K562 (cell line): Measurements from ENCODE around the gene DHPS. TPM values are rescaled to one million over a fixed set of nuclear protein-coding genes. Genes with fewer than 3 reads are reported as not detected.

Source experiments
- ATAC-seq: fragments of 200-7000 bp; cut with Tn5 transposase; 3 replicates; pipeline ENCODE4 v1.9.1; 2020; ENCODE audit warnings: moderate library complexity
- BruUV-seq: library from RNA; stranded (reverse); fragments of 400-500 nt; replicated peaks from 2 replicates; lab custom pipeline; 2021; lab: Mats Ljungman, UMichigan
- CTCF ChIA-PET: fragments of 300-600 bp; formaldehyde crosslinking; extraction: SDS; loops from one replicate; lab custom pipeline; 2021; ENCODE audit warnings: low intra/inter-chr PET ratio; lab: Yijun Ruan, JAX
- POLR2A ChIA-PET: fragments of 300-600, 350-650 bp; sonication (Branson Sonifier 250); formaldehyde crosslinking; extraction: SDS; loops from one replicate; lab custom pipeline; 2021; ENCODE audit warnings: antibody characterized with exemption, inconsistent platforms; lab: Yijun Ruan, JAX
- DNase-seq, 4 experiments: peaks; one replicate each; pipeline versions ENCODE4 v3.0.0 to v3.0.0-alpha.2; 2011 to 2018; ENCODE audit warnings: low spot score in 3 of 4, mixed read lengths in 3 of 4; ENCODE audit errors: extremely low read depth in 1 of 4
- FAIRE-seq: peaks from 2 replicates; lab custom pipeline; 2011; peaks lifted over from hg19 to GRCh38; lab: Jason Lieb, UNC
- H2AFZ ChIP-seq: 2 replicates; pipeline ENCODE4 v1.6.0; 2011; ENCODE audit warnings: low read depth, low read length, control low read depth, inconsistent platforms
- H3K27ac ChIP-seq: fragments of 200-600 bp; 3 replicates; pipeline ENCODE4 v1.8.0; 2011; ENCODE audit warnings: low read depth, mild to moderate bottlenecking, control low read depth, inconsistent platforms, low read length, moderate library complexity, mixed read lengths; ENCODE audit errors: extremely low read depth
- H3K27me3 ChIP-seq, 2 experiments: fragments of 300-600 bp in 1 of 2; 2 replicates in 1 of 2; 3 replicates in 1 of 2; pipeline versions ENCODE4 v1.6.0 to v1.8.0; 2011; ENCODE audit warnings: inconsistent platforms in 2 of 2, low read length in 2 of 2, mild to moderate bottlenecking in 1 of 2, mixed read lengths in 1 of 2, moderate library complexity in 1 of 2; ENCODE audit not compliant: control insufficient read depth in 2 of 2, insufficient read depth in 2 of 2
- H3K36me3 ChIP-seq: fragments of 300-600 bp; 3 replicates; pipeline ENCODE4 v1.8.0; 2011; ENCODE audit warnings: mild to moderate bottlenecking, low read length, inconsistent platforms; ENCODE audit not compliant: control insufficient read depth, insufficient read depth
- H3K4me1 ChIP-seq, 2 experiments: fragments of 200-600 bp in 1 of 2; replicated peaks in 1 of 2; 2 replicates in 1 of 2; 3 replicates in 1 of 2; pipeline versions ENCODE4 v1.5.1 to v1.8.0; 2011; ENCODE audit warnings: inconsistent platforms in 2 of 2, low read length in 2 of 2, mild to moderate bottlenecking in 1 of 2, mixed read lengths in 1 of 2, moderate library complexity in 1 of 2; ENCODE audit not compliant: control insufficient read depth in 2 of 2, insufficient read depth in 2 of 2
- H3K4me2 ChIP-seq: 2 replicates; pipeline ENCODE4 v1.6.1; 2011; ENCODE audit warnings: low read length, control low read depth, inconsistent platforms, mixed read lengths; ENCODE audit not compliant: insufficient read depth
- H3K4me3 ChIP-seq: fragments of 200-600 bp; sonication (generic), shearing (Covaris generic); 2 replicates; pipeline ENCODE4 v1.5.1; 2016; ENCODE audit warnings: control low read depth, inconsistent platforms
- H3K79me2 ChIP-seq: fragments of 200-600 bp; 3 replicates; pipeline ENCODE4 v1.8.0; 2011; ENCODE audit warnings: low read length, inconsistent platforms; ENCODE audit not compliant: control insufficient read depth, insufficient read depth
- H3K9ac ChIP-seq, 2 experiments: 2 replicates each; pipeline versions ENCODE4 v1.6.0 to v1.6.1; 2011; ENCODE audit warnings: low read depth in 2 of 2, low read length in 2 of 2, control low read depth in 1 of 2, inconsistent platforms in 1 of 2, mild to moderate bottlenecking in 1 of 2, mixed read lengths in 1 of 2; ENCODE audit not compliant: insufficient read depth in 1 of 2
- H3K9me1 ChIP-seq: one replicate; pipeline ENCODE4 v1.6.0; 2011; ENCODE audit warnings: inconsistent platforms, mild to moderate bottlenecking, low read length, moderate library complexity; ENCODE audit not compliant: control insufficient read depth, insufficient read depth
- H3K9me3 ChIP-seq: replicated peaks from 2 replicates; pipeline ENCODE4 v1.5.1; 2011; ENCODE audit warnings: low read depth, low read length, inconsistent platforms; ENCODE audit not compliant: control insufficient read depth, insufficient read depth
- H4K20me1 ChIP-seq: replicated peaks from 2 replicates; pipeline ENCODE4 v1.6.1; 2011; ENCODE audit warnings: low read length, inconsistent platforms, mixed read lengths; ENCODE audit not compliant: control insufficient read depth, insufficient read depth
- BMI1 ChIP-seq: fragments of 150-350 bp; IDR thresholded peaks from 2 replicates; pipeline ENCODE4 v1.6.1; 2014; ENCODE audit warnings: low read length
- EWSR1 ChIP-seq: fragments of 450-650 bp; IDR thresholded peaks from 2 replicates; pipeline ENCODE4 v1.6.1; 2018; ENCODE audit warnings: borderline replicate concordance, mild to moderate bottlenecking, low read depth, moderate library complexity; ENCODE audit not compliant: partially characterized antibody
- POLR2G ChIP-seq: fragments of 200-400 bp; formaldehyde crosslinking; IDR thresholded peaks from 2 replicates; pipeline ENCODE4 v1.6.1; 2017; ENCODE audit warnings: low read depth, mild to moderate bottlenecking, antibody characterized with exemption, low read length, moderate library complexity
- RBFOX2 ChIP-seq: fragments of 200-400 bp; formaldehyde crosslinking; IDR thresholded peaks from 2 replicates; pipeline ENCODE4 v1.6.1; 2017; ENCODE audit warnings: low read depth, mild to moderate bottlenecking, low read length, moderate library complexity
- SMAD1 ChIP-seq: fragments of 150-350 bp; IDR thresholded peaks from 2 replicates; pipeline ENCODE4 v1.6.1; 2014; ENCODE audit warnings: low read length, low read depth; ENCODE audit not compliant: partially characterized antibody
- SRSF7 ChIP-seq: fragments of 200-400 bp; formaldehyde crosslinking; optimal IDR thresholded peaks from 2 replicates; pipeline ENCODE3; 2017; ENCODE audit warnings: mild to moderate bottlenecking, low read depth, low read length
- WGBS: fragments of 100-300 bp; shearing (Covaris generic); methylation state at CpG from one replicate; pipeline ENCODE4 v1.1.6; 2016; ENCODE audit warnings: low coverage, mixed read lengths; ENCODE audit not compliant: insufficient coverage; ENCODE audit errors: missing lambda C conversion rate; 5-methylcytosine and 5-hydroxymethylcytosine counted together
- in situ Hi-C: fragments of 300-500 bp; cut with MboI; formaldehyde crosslinking; loops from 4 replicates; pipeline ENCODE4 v1.15.0; 2018; ENCODE audit warnings: inconsistent platforms, mixed read lengths
- intact Hi-C: fragments of 100-400 bp; cut with micrococcal nuclease; formaldehyde crosslinking; loops from 2 replicates; pipeline ENCODE4 v1.14.2; 2022
- polyA plus RNA-seq, 8 experiments: library from polyadenylated mRNA; depleted of rRNA in 4 of 8; stranded (reverse) in 5 of 8; unstranded in 3 of 8; fragments of >200 nt; fragmentation: Nextera tagmentation in 2 of 8; fragmentation: Illumina TruSeq in 1 of 8; extraction: Ambion mirVana in 2 of 8; extraction: Trizol in 1 of 8; gene quantifications; 2 replicates each; pipeline versions ENCODE4 v1.2.1 to v1.2.3, GENCODE V29; 2011 to 2014; ENCODE audit warnings: inconsistent platforms in 1 of 8, missing spikeins in 1 of 8
- total RNA-seq, 7 experiments: library from RNA; depleted of rRNA in 6 of 7; stranded (reverse); fragments of >200 nt in 6 of 7; fragmentation: Illumina TruSeq in 2 of 7; extraction: Trizol in 2 of 7; gene quantifications; 2 replicates each; pipeline versions ENCODE4 v1.2.1 to v1.2.3, GENCODE V29; 2011 to 2021; ENCODE audit warnings: low replicate concordance in 1 of 7
- TF ChIP-seq, protein P1 (sequence below), 3 experiments: fragments of 200-800 bp in 1 of 3; fragments of 250-450 bp in 1 of 3; fragments of 450-650 bp in 1 of 3; sonication (Bioruptor Pico) in 1 of 3; sonication (Bioruptor generic) in 1 of 3; formaldehyde crosslinking in 1 of 3; IDR thresholded peaks; 2 replicates each; pipeline versions ENCODE4 v1.6.1 to v1.8.0; 2016 to 2022; ENCODE audit warnings: mild to moderate bottlenecking in 2 of 3, missing genetic modification characterization in 2 of 3, missing compliant biosample characterization in 1 of 3, moderate library complexity in 1 of 3

The DHPS gene
- total and polyA plus RNA-seq, 9 of the 15 experiments (the other 6 are each of a cell fraction or from before 2014, with no cell fraction given), result 47.1 to 110 (median 79.9) TPM

DNA sequence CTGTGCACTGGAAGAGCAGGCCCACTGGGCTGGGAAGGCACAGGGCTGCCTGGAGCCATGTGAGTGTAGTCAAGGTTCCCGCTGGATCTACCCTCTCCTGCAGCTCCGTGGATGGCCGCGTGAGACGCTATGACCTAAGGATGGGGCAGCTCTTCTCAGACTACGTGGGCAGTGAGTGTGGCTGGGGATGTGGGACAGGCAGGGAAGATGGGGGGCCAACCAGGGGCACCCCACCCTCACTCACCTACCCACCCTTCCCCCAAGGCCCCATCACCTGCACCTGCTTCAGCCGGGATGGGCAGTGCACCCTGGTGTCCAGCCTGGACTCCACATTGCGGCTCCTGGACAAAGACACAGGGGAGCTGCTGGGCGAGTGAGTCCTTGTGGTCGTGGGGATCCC is 8.9 kb downstream of the DHPS start:
- peaks cover 63% of the 10 kb centered on the region for H3K36me3 ChIP-seq
- H3K9ac ChIP-seq, result peak overlapping the region in 1 of 2 experiments; percentile 28; a peak in 2 of 4 replicates
- ATAC-seq (no peak), FAIRE-seq (no peak), DNase-seq (no peak)
- WGBS, result 91% methylated on average over 5 of the region's 10 CpGs
- TF ChIP-seq POLR2G, result peak; percentile 44; the same call in 1 of the 2 replicates
- no peak for TF ChIP-seq SRSF7
- TF ChIP-seq RBFOX2, result peak; percentile 58; the same call in 1 of the 2 replicates
- TF ChIP-seq EWSR1, result no peak
- no peak for TF ChIP-seq SMAD1
- no peak for TF ChIP-seq BMI1
- TF ChIP-seq, protein P1, sequence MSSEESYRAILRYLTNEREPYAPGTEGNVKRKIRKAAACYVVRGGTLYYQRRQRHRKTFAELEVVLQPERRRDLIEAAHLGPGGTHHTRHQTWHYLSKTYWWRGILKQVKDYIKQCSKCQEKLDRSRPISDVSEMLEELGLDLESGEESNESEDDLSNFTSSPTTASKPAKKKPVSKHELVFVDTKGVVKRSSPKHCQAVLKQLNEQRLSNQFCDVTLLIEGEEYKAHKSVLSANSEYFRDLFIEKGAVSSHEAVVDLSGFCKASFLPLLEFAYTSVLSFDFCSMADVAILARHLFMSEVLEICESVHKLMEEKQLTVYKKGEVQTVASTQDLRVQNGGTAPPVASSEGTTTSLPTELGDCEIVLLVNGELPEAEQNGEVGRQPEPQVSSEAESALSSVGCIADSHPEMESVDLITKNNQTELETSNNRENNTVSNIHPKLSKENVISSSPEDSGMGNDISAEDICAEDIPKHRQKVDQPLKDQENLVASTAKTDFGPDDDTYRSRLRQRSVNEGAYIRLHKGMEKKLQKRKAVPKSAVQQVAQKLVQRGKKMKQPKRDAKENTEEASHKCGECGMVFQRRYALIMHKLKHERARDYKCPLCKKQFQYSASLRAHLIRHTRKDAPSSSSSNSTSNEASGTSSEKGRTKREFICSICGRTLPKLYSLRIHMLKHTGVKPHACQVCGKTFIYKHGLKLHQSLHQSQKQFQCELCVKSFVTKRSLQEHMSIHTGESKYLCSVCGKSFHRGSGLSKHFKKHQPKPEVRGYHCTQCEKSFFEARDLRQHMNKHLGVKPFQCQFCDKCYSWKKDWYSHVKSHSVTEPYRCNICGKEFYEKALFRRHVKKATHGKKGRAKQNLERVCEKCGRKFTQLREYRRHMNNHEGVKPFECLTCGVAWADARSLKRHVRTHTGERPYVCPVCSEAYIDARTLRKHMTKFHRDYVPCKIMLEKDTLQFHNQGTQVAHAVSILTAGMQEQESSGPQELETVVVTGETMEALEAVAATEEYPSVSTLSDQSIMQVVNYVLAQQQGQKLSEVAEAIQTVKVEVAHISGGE (CRISPR knock-in tag; IDR thresholded peaks at IDR 0.05), result no peak
- H3K79me2 ChIP-seq, result peaks cover 28% of the 10 kb centered on the region
- in situ Hi-C loops, result loop anchor here (5.0 to 10.0 kb wide), 2 partner anchors 110 to 468 kb away; no protein-coding TSS in a partner anchor
- BruUV-seq, result no TSS peak
- no peak overlapping the region for H3K4me2 ChIP-seq
- H3K9me1 ChIP-seq, result no peaks in the 10 kb centered on the region
- no peaks in the 10 kb centered on the region for H3K9me3 ChIP-seq
- H3K27ac ChIP-seq, result no peak overlapping the region
- no peak overlapping the region for H3K4me3 ChIP-seq
- ChIA-PET CTCF (interaction anchor here (0.6 to 2.0 kb wide), 2 partner anchors 109 to 151 kb away, joined by 3 to 7 read pairs; no protein-coding TSS in a partner anchor), POLR2A (interaction anchor here (0.6 to 4.7 kb wide), 5 partner anchors 7 to 582 kb away, joined by 3 to 39 read pairs (median 4); partner anchors contain the start of gene DHPS)
- H3K4me1 ChIP-seq, result peaks cover 15 to 49% of the 10 kb centered on the region in 2 experiments; a peak in 4 of 5 replicates
- no peaks in the 10 kb centered on the region for H3K27me3 ChIP-seq
- intact Hi-C loops, result loop anchor here (1.0 to 2.0 kb wide), 3 partner anchors 32 to 150 kb away; no protein-coding TSS in a partner anchor
- no peak overlapping the region for H2AFZ ChIP-seq
- H4K20me1 ChIP-seq, result peaks cover 5% of the 10 kb centered on the region
